T-helper 17 cell (primary cell): ENCODE measurements around the gene ARHGAP4. TPM values are rescaled to one million over a fixed set of nuclear protein-coding genes. Genes with fewer than 3 reads are reported as not detected.

Experiments used
- ATAC-seq: fragments of 150-1000 bp; cut with Tn5 transposase; 2 replicates; pipeline ENCODE4 v1.10.0; 2021; ENCODE audit warnings: mild to moderate bottlenecking, moderate library complexity
- DNase-seq, 3 donors: peaks; one replicate each; pipeline versions ENCODE4 v3.0.0 to v3.0.0-alpha.2; 2020 to 2021
- H3K9me3 ChIP-seq: one replicate; pipeline ENCODE4 v1.7.0; 2013; ENCODE audit warnings: low read length, mild to moderate bottlenecking; ENCODE audit not compliant: control insufficient read depth, poor library complexity, severe bottlenecking
- H3K27ac Mint-ChIP-seq: one replicate; pipeline ENCODE4 v1.8.0; 2022; ENCODE audit warnings: mild to moderate bottlenecking, moderate library complexity, mixed read lengths
- H3K27me3 Mint-ChIP-seq: one replicate; pipeline ENCODE4 v1.8.0; 2022; ENCODE audit warnings: mixed read lengths
- H3K36me3 Mint-ChIP-seq: one replicate; pipeline ENCODE4 v1.8.0; 2022; ENCODE audit warnings: low read depth, mixed read lengths
- H3K4me1 Mint-ChIP-seq: one replicate; pipeline ENCODE4 v1.8.0; 2022; ENCODE audit warnings: mild to moderate bottlenecking, mixed read lengths
- H3K4me3 Mint-ChIP-seq: one replicate; pipeline ENCODE4 v1.8.0; 2022; ENCODE audit warnings: mild to moderate bottlenecking, moderate library complexity, mixed read lengths
- total RNA-seq, 4 donors: library from RNA in 2 of 4; stranded (reverse) in 2 of 4; gene quantifications; one replicate each; pipeline ENCODE4 v1.2.3 and lab custom pipeline; 2022 to 2026

ARHGAP4 gene
- total RNA-seq, 2 donors from 2014 or later = 374 to 404 TPM

DNA sequence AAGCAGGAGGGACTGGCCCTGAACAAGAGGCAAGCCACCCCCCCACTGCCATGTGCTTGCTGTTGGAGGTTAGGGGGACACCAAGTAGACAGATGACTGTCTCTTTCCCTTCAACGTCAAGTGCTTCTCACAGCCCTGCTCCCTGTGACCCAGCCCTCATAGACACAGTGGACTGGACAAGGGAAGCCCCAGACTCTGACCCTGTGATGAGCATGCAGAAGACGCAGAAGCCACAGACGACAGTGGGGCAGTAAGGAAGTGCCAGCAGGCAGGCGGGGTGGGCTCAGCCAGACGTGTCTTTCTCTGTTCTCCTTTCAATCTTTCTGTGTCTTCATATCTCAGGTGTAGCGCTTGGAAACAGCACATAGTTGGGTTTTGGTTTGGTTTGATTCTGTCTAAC, 37.7 kb downstream of the ARHGAP4 start:
- H3K27ac Mint-ChIP-seq = no peak overlapping the region
- DNase-seq (no peak), ATAC-seq (peak; percentile 63)
- H3K4me3 Mint-ChIP-seq = no peak overlapping the region
- H3K9me3 ChIP-seq = no peaks in the 10 kb centered on the region
- no peaks in the 10 kb centered on the region for H3K27me3 Mint-ChIP-seq
- no peaks in the 10 kb centered on the region for H3K36me3 Mint-ChIP-seq
- H3K4me1 Mint-ChIP-seq = peaks cover 5% of the 10 kb centered on the region

DNA sequence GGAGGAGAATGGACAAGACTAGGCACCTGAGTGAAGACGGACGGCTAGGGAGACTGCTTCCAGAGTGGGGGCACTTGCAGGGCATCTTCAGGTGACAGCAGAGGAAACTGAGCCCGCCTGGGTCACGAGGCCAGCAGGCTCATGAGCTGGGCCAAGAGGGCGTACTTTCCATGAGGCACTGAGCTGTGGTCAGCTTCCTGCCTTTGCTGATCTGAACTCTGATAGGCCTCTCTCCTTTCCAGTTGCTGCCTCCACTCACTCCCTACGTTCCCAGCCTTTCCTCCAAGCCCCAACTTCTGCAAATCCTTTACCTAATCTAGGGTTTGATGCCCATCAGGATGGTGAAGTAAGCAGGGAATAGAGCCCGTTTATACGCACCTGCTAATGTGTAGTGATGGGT, 38.7 kb downstream of the ARHGAP4 start:
- ATAC-seq (no peak), DNase-seq (no peak)
- Mint-ChIP-seq H3K27ac (no peak overlapping the region), H3K36me3 (no peaks in the 10 kb centered on the region), H3K4me1 (peaks cover 6% of the 10 kb centered on the region), H3K27me3 (no peaks in the 10 kb centered on the region), H3K4me3 (no peak overlapping the region)
- no peaks in the 10 kb centered on the region for H3K9me3 ChIP-seq

DNA sequence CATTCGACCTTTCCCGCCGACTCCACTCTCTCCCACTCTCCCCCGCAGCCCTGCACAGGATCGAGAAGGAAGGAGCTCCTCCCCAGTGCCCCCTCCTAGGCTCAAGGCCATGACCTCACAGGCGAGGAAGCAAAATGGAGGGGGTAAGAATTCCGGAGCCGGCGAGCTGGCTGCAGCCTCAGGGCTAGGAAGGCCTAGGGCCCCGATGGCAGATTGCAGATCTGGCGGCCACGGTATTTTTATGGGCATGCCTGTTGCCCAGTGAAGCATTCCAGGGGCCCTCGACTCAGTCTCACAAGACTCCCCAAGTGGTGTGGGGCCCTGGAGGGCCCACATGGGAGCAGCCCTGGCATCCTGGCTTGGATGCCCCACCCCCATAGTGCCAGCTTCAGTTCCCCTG, 39.1 kb downstream of the ARHGAP4 start:
- DNase-seq (no peak), ATAC-seq (no peak)
- no peak overlapping the region for H3K4me3 Mint-ChIP-seq
- H3K27me3 Mint-ChIP-seq = no peaks in the 10 kb centered on the region
- no peaks in the 10 kb centered on the region for H3K9me3 ChIP-seq
- H3K27ac Mint-ChIP-seq = no peak overlapping the region
- H3K4me1 Mint-ChIP-seq = peaks cover 8% of the 10 kb centered on the region
- no peaks in the 10 kb centered on the region for H3K36me3 Mint-ChIP-seq

DNA sequence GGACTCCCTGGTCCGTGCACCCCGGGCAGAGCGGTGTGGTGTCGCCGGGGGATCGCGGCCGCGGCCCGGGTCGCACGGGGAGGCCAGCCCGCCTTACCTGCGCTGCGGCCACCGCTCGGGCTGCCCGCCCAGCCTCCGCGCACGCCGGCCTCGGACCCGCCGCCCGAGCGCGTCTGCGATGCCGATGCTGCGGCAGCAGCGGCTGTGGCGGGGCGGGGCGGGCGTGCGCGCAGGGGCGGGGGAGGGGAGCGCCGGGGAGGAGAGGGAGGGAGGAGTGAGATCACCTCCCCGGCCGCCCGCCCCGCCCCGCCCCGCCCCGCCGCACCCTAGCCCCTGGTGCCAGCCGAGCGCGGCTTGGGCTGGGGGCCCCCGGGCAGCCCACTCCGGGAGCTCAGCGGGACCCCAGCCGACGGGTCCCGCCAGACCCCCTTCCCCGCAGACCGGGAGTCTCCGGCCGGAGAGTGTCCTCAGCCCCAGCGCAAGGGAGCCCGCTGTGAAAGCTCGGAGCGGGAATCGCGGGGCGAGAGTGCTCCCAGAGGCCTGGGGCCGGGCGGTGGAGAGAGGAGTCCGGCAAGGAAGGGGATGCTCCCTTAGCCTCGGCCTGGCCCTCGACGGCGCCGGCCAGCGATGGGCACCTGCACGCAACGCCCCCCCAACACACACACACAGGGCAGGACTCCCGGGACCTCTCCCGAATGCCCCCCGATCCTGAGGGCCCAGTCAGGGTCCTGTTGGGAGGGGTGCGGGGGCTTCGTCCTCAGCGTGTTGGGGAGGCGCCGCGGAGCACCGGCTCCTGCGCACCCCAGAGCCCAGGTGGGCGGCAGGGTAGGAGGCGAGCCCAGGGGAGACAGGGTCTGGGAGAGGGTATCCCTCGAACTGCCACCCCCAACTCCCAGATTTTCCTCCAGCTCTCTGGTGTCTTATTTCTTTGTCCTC, 39.8 kb downstream of the ARHGAP4 start, which contains the start of gene L1CAM:
Gene L1CAM, minus strand, starts transcription at position 206 of the 936 bp plus-strand sequence. CDS start 10,337 bp downstream, outside the sequence.
- peak; percentile 57 for ATAC-seq
- DNase-seq = no peak
- Mint-ChIP-seq H3K4me1 (peaks cover 8% of the 10 kb centered on the region), H3K27ac (no peak within 1 kb of the TSS), H3K4me3 (peak within 1 kb of the TSS; percentile 31), H3K27me3 (no peaks in the 10 kb centered on the region), H3K36me3 (no peaks in the 10 kb centered on the region)
- no peaks in the 10 kb centered on the region for H3K9me3 ChIP-seq

DNA sequence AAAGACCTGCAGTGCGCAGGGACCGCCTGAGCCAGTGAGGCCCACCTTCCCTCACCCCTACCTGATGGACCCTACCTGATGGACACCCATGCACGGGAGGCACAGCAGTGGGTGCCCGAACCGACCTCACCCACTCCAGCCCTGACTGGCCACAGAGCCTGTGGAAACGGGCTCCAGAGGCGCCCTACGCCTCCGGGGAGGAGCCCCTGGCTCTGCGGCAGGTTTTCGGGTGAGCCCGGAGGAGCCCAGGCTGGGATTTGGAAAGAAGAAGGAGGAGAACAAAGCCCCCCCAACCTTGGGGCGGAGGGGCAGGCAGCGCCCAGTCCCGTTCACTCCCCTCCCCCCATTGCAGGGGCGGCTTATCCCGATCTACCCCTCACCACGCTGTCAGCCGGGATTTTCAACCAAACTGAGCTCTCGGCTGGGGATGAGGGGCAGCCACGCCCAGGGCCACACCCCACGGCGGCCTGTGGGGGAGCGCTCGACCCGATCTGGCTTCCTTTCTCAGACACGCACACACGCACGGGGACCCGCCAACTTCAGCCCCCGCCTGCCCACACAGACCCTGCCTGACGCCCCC, 40.8 kb downstream of the ARHGAP4 start:
- peak overlapping the region; percentile 31 for H3K4me3 Mint-ChIP-seq
- H3K9me3 ChIP-seq = no peaks in the 10 kb centered on the region
- ATAC-seq (peak; percentile 37), DNase-seq (no peak)
- H3K4me1 Mint-ChIP-seq = peaks cover 8% of the 10 kb centered on the region
- H3K36me3 Mint-ChIP-seq = no peaks in the 10 kb centered on the region
- no peak overlapping the region for H3K27ac Mint-ChIP-seq
- no peaks in the 10 kb centered on the region for H3K27me3 Mint-ChIP-seq

DNA sequence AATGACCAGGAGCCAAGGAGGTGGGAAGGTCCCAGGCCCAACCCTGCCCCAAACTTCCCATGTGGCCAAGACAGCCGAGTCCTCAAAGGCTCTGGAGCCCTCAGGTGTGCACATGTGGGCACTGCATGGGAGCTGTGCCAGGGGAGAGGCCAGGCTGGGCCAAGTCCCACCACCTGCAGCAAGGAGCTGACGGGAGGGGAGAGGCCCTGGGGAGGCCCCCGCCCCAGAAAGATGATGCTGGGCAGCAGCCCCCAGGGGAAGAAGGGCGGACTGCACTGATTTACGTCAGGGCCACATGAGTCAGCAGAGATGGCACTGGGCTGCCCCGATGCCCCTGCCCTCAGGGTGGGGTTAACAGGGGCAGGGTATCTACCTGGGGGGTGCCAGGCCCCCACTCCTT, 41.5 kb downstream of the ARHGAP4 start:
- Mint-ChIP-seq H3K4me3 (peak overlapping the region; percentile 31), H3K36me3 (no peaks in the 10 kb centered on the region), H3K27me3 (no peaks in the 10 kb centered on the region), H3K27ac (no peak overlapping the region), H3K4me1 (peaks cover 8% of the 10 kb centered on the region)
- no peaks in the 10 kb centered on the region for H3K9me3 ChIP-seq
- DNase-seq (no peak), ATAC-seq (no peak)

DNA sequence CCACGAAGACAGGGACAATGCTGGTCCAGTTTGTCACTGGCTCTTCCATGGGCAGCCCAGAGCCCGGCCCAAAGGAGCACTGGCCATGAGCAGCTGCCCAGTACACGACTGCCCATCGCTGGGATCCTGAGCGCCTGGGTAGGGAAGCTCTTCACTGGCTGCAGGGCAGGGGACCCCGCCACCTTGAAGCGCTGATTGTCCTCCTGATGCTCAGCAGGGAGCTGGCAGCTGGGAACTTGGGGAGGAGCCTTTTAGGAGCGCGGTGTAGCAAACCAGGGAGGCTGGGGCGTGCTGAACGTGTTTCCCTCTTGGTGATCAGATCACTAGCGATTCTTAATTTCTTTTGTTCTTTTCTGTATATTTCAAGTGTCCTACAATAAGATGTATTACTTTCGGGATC, 41.9 kb downstream of the ARHGAP4 start:
- DNase-seq (no peak), ATAC-seq (no peak)
- no peaks in the 10 kb centered on the region for H3K9me3 ChIP-seq
- peak overlapping the region; percentile 31 for H3K4me3 Mint-ChIP-seq
- no peaks in the 10 kb centered on the region for H3K36me3 Mint-ChIP-seq
- no peaks in the 10 kb centered on the region for H3K27me3 Mint-ChIP-seq
- H3K27ac Mint-ChIP-seq = no peak overlapping the region
- H3K4me1 Mint-ChIP-seq = peaks cover 10% of the 10 kb centered on the region

DNA sequence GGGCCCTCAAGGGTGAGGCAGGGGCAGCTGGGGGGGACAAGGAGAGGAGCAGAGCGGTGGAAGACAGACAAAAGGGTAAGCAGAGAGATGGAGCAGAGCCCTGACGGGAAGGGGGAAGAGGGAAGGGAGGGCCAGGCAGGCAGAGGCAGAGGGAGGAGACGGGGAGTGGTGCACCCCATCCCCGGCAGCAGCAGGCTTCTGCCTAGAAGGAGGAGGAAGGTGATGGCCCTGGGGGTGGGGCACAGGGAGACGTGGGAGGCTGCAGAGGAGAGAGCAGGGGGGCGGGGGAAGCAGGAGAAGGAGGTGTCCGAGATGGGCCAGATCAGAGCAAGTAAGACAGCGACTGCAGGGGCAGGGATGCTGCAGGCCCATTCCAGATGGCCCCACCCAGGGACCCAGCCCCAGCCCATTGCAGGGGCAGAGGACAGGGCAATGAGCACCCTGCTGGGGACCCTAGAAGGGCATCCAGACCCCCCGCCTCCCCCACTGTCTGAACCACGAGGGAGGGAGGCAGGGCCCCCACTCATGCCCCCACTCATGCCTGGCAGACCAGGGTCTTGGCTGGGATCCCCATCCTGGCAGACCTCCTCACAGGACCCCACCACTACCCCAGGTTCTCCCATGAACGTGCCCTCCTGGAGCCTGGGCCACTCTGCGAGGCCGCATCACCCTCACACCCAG, 42.8 kb downstream of the ARHGAP4 start:
- Mint-ChIP-seq H3K4me1 (peaks cover 11% of the 10 kb centered on the region), H3K27ac (no peak overlapping the region), H3K27me3 (no peaks in the 10 kb centered on the region), H3K36me3 (no peaks in the 10 kb centered on the region), H3K4me3 (no peak overlapping the region)
- H3K9me3 ChIP-seq = no peaks in the 10 kb centered on the region
- ATAC-seq = no peak
- no peak for DNase-seq

DNA sequence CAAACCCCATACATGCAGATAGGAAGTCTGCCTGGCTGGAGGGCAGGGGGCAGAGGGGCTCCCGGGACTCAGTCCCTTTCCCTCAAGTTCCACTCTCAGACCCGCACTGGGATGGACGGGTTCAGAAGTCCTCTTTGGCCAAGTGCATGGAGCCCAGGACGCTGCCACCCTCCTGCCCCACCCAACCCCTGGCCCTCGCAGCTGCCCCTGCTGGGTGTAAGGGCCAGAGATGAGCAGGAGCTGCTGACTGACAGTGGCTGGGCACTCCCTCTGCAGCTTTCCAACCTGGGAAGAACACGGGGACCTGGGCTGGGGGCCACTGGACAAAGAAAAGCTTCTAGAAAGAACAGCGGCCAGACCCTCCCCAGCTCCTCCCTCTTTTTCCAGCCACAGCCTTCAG, 43.5 kb downstream of the ARHGAP4 start:
- Mint-ChIP-seq H3K27me3 (no peaks in the 10 kb centered on the region), H3K27ac (no peak overlapping the region), H3K36me3 (no peaks in the 10 kb centered on the region), H3K4me1 (peaks cover 11% of the 10 kb centered on the region), H3K4me3 (no peak overlapping the region)
- H3K9me3 ChIP-seq = no peaks in the 10 kb centered on the region
- ATAC-seq (no peak), DNase-seq (no peak)

DNA sequence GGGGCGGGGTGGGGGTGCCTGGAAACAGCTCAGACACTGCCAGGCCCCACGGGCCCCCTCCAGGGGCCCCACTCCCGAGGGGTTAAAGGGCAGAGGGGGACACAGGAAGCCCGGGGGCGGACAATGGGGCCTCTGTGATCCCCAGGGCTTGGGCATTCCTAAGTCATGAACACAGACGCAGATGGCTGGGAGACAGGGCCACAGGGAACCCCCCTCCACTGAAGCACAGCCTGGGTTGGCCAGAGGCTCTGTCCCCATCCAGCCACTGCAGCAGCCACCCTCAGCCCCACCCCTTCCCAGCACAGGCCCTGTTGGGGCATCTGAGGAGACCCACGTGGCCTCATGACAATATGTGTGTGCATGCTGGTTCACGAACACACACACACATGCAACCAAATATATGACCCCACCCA, 44.0 kb downstream of the ARHGAP4 start:
- DNase-seq (no peak), ATAC-seq (no peak)
- Mint-ChIP-seq H3K27ac (no peak overlapping the region), H3K4me3 (no peak overlapping the region), H3K4me1 (peaks cover 11% of the 10 kb centered on the region), H3K36me3 (no peaks in the 10 kb centered on the region), H3K27me3 (no peaks in the 10 kb centered on the region)
- H3K9me3 ChIP-seq = no peaks in the 10 kb centered on the region

DNA sequence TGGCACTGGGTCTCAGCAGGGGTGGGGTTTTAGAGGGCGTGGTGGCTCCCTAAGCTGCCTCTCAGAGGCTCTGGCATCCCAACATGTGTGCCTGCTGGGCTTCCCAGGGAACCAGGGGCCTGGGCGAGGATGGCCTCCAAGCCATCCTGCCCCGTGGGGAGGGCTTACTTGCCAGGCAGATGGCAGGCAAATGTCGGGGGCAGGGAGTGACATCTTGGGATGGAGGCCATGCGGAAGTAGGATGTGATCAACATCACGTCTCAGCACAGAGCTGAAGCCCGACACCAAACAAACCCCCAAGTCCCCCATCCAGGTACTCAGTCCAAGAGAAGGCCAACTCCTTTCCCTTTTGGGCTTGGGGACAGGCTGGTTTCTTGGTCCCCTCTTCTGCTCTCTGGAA, 44.8 kb downstream of the ARHGAP4 start:
- Mint-ChIP-seq H3K27me3 (no peaks in the 10 kb centered on the region), H3K36me3 (no peaks in the 10 kb centered on the region), H3K4me1 (peaks cover 11% of the 10 kb centered on the region), H3K4me3 (no peak overlapping the region), H3K27ac (no peak overlapping the region)
- ATAC-seq (no peak), DNase-seq (no peak)
- no peaks in the 10 kb centered on the region for H3K9me3 ChIP-seq

DNA sequence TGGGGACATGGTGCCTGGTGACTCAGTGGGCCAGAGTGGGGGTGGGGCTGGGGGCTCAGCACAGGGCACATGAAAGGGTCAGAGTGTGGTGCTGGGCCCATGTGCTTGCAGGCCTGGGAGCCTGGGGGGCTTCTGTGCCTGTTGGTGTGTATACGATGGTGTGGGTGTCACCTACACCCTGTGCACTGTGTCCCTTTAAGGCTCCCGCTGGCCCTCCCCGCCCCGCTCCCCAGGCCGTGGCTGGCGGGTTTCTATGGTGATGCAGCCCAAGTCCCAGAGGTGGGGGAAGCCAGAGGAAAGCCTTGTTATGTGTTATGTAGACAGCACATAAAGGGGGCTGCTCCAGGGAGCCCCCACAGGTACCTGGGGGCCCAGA, 45.6 kb downstream of the ARHGAP4 start:
- ATAC-seq = no peak
- no peaks in the 10 kb centered on the region for H3K27me3 Mint-ChIP-seq
- H3K9me3 ChIP-seq = no peaks in the 10 kb centered on the region
- no peak overlapping the region for H3K27ac Mint-ChIP-seq
- no peak overlapping the region for H3K4me3 Mint-ChIP-seq
- DNase-seq = no peak
- H3K36me3 Mint-ChIP-seq = no peaks in the 10 kb centered on the region
- H3K4me1 Mint-ChIP-seq = peaks cover 11% of the 10 kb centered on the region

DNA sequence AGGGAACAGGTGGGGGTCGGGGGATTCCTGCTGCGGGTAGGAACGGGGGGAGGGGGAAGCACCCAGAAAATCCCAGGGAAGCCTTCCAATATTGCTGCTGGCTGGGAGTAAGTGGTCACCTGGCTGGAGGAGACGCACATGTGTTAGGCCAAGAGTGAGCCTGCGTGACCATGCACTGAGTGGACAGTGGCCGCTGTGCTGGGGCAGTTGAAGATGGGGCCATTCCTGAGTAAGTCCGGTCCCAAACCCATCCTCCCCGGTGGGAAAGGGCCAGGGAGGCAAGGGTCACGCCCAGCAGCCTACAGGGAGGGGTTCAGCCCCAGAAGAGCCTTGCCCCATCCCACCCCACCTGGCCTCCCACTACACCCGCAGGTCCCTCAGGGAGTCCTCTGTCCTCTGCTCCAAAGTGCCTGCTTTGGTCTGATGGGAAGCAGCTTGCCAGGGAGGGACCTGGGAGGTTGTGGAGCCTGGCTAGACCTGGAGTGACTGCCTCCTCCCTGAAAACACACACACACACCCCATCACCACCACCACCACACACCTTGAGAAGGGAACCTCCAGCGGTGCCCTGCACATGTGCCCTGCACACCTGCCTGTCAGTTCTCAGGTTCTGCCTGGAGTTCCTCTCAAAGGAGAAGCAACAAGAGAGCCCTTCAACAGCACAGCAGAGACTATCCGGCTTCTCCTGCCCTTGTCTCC, 46.2 kb downstream of the ARHGAP4 start:
- Mint-ChIP-seq H3K4me1 (peaks cover 11% of the 10 kb centered on the region), H3K4me3 (no peak overlapping the region), H3K36me3 (no peaks in the 10 kb centered on the region)

More for the DNA sequence above, 46.2 kb downstream of the ARHGAP4 start:
- DNase-seq = no peak
- no peaks in the 10 kb centered on the region for H3K9me3 ChIP-seq
- Mint-ChIP-seq H3K27ac (no peak overlapping the region), H3K27me3 (no peaks in the 10 kb centered on the region)
- ATAC-seq = no peak
